HG03442 (cell line): ENCODE results near the gene XXYLT1.
"Not testable (repeated sequence)": the region's sequence is repeated elsewhere in the genome, so short reads cannot be mapped to it uniquely, and the experiment has no call there.

Experiments
- ATAC-seq: cut with Tn5 transposase; IDR thresholded peaks from one replicate; pipeline ENCODE4 v1.9.1; 2021; ENCODE audit warnings: mild to moderate bottlenecking, moderate library complexity; ENCODE audit not compliant: unreplicated experiment

The XXYLT1 gene

DNA sequence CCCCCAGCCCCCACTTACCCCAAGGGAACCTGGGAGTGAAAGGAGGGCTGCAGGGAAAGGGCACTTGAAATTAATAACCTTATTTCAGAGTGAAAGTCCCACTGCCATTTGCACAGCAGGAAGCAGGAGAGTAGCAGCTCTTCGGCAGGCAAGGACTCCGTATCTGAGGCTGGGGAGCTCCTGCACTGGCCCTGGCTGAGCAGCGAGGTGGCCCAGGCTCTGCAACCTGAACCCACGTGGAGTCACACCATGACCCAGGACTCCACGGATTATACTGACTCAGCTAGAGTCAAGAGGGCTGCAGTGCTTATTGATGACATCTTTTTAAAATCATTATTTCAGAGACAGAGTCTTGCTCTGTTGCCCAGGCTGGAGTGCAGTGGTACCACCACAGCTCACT, 214.5 kb downstream of the XXYLT1 start:
- ATAC-seq, result no peak

GRCh38 chr3:195054311-195054710, 216.6 kb downstream of the XXYLT1 start:
- no peak for ATAC-seq

DNA sequence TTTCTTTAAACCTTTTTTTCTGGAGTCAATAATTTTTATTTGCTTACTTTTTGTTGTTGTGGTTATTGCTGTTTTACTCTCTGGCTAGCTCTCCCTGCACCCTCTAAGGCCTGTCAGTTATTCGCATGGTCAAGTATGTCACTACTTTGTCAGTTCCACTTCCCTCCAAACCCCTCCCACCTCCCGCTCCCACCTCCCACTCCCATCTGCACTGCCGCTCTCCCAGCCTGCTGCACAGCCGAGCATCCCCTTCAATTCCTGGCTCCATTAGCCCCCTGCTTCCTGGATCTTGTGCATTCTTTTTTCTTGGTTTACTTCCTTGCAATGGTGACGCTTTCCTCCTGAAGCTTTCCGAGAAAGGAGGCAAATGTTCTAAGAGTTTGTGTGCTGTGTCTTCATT, 218.0 kb downstream of the XXYLT1 start:
- no peak for ATAC-seq

DNA sequence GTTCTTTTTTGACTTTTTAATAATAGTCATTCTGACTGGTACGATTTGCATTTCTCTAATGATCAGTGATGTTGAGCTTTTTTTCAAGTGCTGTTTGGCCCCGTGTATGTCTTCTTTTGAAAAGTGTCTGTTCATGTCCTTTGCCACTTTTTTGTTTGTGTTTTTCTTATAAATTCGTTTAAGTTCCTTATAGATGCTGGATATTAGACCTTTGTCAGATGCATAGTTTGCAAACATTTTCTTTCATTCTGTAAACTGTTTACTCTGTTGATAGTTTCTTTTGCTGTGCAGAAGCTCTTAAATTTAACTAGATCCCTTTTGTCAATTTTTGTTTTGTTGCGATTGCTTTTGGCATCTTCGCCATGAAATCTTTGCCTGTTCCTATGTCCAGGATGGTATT, 220.7 kb downstream of the XXYLT1 start:
- not testable (repeated sequence) for ATAC-seq

- ATAC-seq, result no peak
These were observed 222.7 kb downstream of the XXYLT1 start for GRCh38 chr3:195048059-195048905.

DNA sequence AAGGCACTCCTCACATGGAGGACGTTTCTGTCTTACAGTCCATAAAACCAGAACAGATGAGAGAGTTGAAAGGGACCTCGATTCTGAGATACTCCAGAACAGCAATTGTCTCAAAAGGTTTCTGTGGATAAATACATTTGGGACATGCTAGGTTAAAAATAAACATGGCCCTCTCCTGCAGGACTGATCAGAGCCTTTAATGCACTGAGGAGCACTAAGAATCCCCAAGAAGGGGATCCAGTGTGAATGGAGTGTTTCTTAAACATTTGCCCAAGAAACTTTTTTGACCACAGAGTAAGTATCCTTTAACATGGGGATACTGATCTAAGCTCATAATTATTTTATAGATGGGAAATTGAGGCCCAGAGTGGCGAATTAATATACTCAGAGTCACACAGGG, 223.4 kb downstream of the XXYLT1 start:
- no peak for ATAC-seq

- no peak for ATAC-seq
These were observed 224.5 kb downstream of the XXYLT1 start for GRCh38 chr3:195046441-195046840.

DNA sequence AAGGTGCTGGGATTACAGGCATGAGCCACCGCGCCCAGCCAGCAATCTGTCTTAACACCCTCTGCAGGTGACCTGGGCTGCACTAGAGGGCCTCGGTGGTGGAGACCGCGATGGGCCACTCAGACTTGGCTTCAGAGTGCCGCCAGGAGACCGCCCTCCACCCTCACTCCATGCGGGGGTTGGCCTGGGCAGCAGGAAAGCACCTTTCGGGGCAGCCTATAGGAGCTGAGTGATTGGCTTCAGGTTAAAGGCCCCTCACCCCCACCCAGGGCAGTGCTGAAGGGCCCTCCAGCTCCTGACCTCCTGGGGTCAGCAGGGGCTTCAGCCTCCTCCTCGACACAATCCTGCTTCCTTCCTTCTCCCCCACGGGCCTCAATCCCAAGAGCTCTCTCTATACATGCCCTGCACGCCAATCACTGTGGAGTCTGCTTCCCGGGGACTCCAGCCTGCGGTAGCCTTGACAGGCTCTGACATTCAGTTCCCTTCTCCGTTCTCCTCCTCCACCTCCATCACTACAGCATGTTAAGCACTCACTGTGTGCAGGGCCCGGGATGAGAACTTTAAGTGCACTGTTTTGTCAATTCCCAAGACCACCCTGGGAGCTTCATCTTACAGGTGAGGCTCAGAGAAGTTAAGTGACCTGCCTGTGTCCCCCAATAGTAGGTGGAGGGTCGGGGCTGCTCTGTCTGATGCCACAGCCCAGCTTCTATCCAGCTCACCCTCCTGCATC, 225.3 kb downstream of the XXYLT1 start:
- no peak for ATAC-seq

- no peak for ATAC-seq
These were observed 226.5 kb downstream of the XXYLT1 start for GRCh38 chr3:195044411-195044810.

DNA sequence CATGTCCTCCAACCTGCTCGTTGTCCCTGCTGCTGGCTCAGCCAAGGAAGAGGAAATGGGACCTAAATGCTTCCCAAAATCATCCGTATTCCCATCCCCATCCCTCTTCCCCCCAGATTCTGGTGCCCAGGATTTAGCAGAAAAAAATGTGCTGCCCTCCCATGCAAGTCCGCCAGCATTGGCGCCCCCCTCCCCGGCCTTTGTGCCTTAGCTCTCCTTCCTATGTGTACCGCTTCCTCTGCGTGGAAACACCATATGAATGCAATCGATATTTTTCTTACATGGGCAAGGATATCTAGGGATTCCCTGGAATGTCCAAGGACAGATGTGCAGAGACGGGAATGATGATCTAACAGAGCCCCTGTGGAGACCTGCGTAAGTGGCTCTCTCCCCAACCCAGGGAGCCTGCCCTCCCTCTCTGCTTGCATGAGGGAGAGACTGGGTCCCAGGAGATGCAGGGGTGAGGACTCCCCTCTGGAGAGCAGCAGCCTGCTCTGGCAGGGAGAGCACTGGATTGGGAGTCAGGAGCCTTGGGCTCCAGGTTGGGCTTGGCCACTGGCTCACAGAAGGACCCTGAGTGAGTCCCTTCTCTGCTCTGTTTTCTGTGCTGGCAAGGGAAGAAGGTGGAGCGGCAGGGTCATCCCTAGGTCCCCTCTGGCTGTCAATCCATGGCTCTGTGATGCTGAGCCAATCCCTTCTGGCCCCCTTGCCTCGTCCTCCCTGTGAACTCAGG, 227.2 kb downstream of the XXYLT1 start:
- ATAC-seq, result no peak

GRCh38 chr3:195042743-195043606, 228.0 kb downstream of the XXYLT1 start:
- ATAC-seq, result no peak

GRCh38 chr3:195041871-195042742, 228.9 kb downstream of the XXYLT1 start:
- ATAC-seq, result no peak

DNA sequence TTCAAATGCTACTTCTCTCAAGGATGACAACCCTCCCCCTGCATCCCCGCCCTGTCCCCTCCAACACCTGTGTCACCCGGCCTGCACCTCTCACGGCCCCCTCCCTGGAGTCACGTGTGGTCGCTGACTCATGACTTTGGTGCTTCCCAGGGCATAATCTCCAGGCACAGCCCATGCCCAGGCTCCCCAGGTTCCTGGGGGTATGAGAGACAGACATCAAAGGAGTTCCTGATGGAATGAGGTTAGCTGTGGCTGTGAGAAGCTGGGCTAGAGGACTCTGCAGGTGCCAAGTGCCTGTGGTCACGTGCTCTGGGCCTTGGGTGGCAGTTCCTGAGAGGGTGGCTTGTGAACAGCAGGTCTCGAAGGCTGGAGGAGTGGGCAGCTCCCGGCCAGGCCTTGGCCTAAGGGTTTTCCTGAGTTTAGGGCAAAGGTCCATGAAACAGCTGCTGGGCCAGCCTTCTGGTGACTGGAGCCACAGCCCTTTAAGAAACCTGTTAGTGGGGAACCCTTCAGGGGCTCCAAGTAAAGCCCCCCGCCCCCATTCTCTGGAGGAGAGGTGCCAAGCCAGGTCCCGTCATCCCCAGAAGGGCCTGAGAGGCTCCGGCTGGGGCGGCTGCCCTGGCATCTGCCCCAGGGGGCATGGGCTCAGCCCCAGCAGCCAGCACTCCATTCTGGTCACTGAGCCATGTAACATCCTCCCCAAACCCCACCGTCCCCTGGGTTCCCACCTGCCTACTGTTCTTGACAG, 230.0 kb downstream of the XXYLT1 start:
- no peak for ATAC-seq

GRCh38 chr3:195040094-195040493, 230.9 kb downstream of the XXYLT1 start:
- ATAC-seq, result no peak

DNA sequence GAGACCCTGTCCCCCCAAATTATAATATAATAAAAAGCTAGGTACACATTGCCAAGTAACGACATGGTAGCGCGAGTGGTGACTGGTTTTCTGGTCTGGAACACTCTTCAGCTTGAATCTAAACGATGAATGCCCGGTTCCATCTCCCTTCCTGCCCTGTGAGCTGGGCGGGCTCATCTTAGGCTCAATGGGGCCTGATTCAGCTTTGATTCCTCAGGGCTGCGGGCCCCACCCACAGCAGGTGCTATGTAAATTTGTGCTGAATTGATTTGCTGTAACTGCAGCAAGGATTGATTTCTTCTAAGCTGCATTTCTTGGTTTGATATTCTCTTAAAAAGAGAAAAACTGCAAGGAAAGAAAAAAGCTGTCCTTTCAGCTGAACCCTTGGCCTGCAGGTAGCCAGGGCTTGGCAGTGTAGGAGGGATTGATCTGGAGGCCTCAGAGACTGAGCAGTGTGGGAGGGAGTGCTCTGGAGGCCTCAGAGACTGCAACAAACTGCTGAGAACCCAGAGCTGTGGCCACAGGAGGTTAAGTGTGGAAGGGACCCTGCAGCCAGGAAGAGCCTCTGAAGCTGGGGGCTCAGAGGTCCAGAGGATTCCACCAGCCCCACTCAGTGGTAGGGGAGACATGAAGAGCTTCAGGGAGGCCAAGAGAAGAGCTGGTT, 231.6 kb downstream of the XXYLT1 start:
- ATAC-seq, result no peak

DNA sequence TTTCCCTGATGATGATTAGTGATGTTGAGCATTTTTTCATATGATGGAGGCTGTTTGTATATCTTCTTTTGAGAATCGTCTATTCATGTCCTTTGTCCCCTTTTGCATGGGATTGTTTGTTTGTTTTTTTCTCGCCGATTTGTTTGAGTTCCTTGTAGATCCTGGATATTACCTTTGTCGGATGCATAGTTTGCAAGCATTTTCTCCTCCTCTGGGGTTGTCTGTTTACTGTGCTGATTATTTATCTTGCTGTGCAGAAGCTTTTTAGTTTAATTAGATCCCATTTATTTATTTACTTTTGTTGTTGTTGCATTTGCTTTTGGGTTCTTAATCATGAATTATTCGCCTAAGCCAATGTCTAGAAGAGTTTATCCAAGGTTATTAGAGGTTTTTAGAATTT, 232.8 kb downstream of the XXYLT1 start:
- no peak for ATAC-seq

GRCh38 chr3:195037586-195037985, 233.4 kb downstream of the XXYLT1 start:
- ATAC-seq, result not testable (repeated sequence)

GRCh38 chr3:195036974-195037373, 234.0 kb downstream of the XXYLT1 start:
- ATAC-seq, result no peak
